CD4-positive, CD25-positive, alpha-beta regulatory T cell (primary cell): ENCODE results near the gene TMEFF2. TPM values are rescaled to one million over a fixed set of nuclear protein-coding genes. Genes with fewer than 3 reads are reported as not detected.

Experiments used
- ATAC-seq, 2 donors: fragments of 150-1000 bp; cut with Tn5 transposase; one replicate each; pipeline ENCODE4 v1.10.0; 2021; ENCODE audit warnings: low read depth in 2 of 2, moderate number of reproducible peaks in 2 of 2, moderate library complexity in 1 of 2
- DNase-seq, 3 donors: peaks; one replicate each; pipeline versions ENCODE4 v3.0.0 to v3.0.0-alpha.2; 2012 to 2022; ENCODE audit warnings: mixed read lengths in 1 of 3
- H3K27ac ChIP-seq: one replicate; pipeline ENCODE4 v1.7.0; 2013; ENCODE audit warnings: mild to moderate bottlenecking, low read length; ENCODE audit not compliant: insufficient read depth, poor library complexity, severe bottlenecking
- H3K27me3 ChIP-seq: one replicate; pipeline ENCODE4 v1.7.0; 2013; ENCODE audit warnings: low read length; ENCODE audit not compliant: control insufficient read depth, insufficient read depth
- H3K36me3 ChIP-seq: one replicate; pipeline ENCODE4 v1.7.0; 2013; ENCODE audit warnings: mild to moderate bottlenecking, low read length, moderate library complexity; ENCODE audit not compliant: control insufficient read depth, insufficient read depth
- H3K4me1 ChIP-seq: 2 replicates; pipeline ENCODE4 v1.7.0; 2013; ENCODE audit warnings: mild to moderate bottlenecking, low read length; ENCODE audit not compliant: insufficient read depth, control insufficient read depth, poor library complexity, severe bottlenecking
- H3K4me3 ChIP-seq: one replicate; pipeline ENCODE4 v1.7.0; 2013; ENCODE audit warnings: low read depth, mild to moderate bottlenecking, low read length, moderate library complexity
- H3K9me3 ChIP-seq, 2 experiments: 1 replicate in 1 of 2; 2 replicates in 1 of 2; pipeline ENCODE4 v1.7.0; 2013; ENCODE audit warnings: low read length in 2 of 2, mild to moderate bottlenecking in 1 of 2, moderate library complexity in 1 of 2; ENCODE audit not compliant: control insufficient read depth in 2 of 2
- H3K27ac Mint-ChIP-seq, 3 donors: one replicate each; pipeline ENCODE4 v1.8.0; 2020 to 2022; ENCODE audit warnings: mild to moderate bottlenecking in 3 of 3, mixed read lengths in 3 of 3, moderate library complexity in 2 of 3
- H3K27me3 Mint-ChIP-seq: one replicate; pipeline ENCODE4 v1.8.0; 2022; ENCODE audit warnings: mild to moderate bottlenecking, mixed read lengths
- H3K36me3 Mint-ChIP-seq: one replicate; pipeline ENCODE4 v1.8.0; 2020; ENCODE audit warnings: mixed read lengths
- H3K4me1 Mint-ChIP-seq, 4 donors: one replicate each; pipeline ENCODE4 v1.8.0; 2020 to 2022; ENCODE audit warnings: mixed read lengths in 4 of 4, mild to moderate bottlenecking in 1 of 4
- H3K4me3 Mint-ChIP-seq, 4 donors: one replicate each; pipeline ENCODE4 v1.8.0; 2020 to 2022; ENCODE audit warnings: mild to moderate bottlenecking in 4 of 4, mixed read lengths in 4 of 4, moderate library complexity in 3 of 4
- H3K9me3 Mint-ChIP-seq, 7 donors: one replicate each; pipeline ENCODE4 v1.8.0; 2020 to 2022; ENCODE audit warnings: mixed read lengths in 7 of 7, mild to moderate bottlenecking in 3 of 7, moderate library complexity in 2 of 7
- polyA plus RNA-seq, 4 donors: library from polyadenylated mRNA; unstranded; fragments of 300-500 nt; fragmentation: Illumina TruSeq; gene quantifications; one replicate each; pipeline ENCODE4 v1.2.3, GENCODE V29; 2021
- total RNA-seq: library from RNA; stranded (reverse); gene quantifications from one replicate; pipeline ENCODE4 v1.2.3, GENCODE V29; 2022

The TMEFF2 gene
- total and polyA plus RNA-seq, 5 donors from 2014 or later = not detected

GRCh38 chr2:191901031-191901430 is 293.7 kb downstream of the TMEFF2 start:
- Mint-ChIP-seq H3K36me3 (no peaks in the 10 kb centered on the region), H3K4me3 (no peak overlapping the region), H3K27ac (no peak overlapping the region), H3K27me3 (peaks cover 14% of the 10 kb centered on the region), H3K4me1 (no peaks in the 10 kb centered on the region), H3K9me3 (peaks cover 0 to 3% (median 0%) of the 10 kb centered on the region in 7 donors)
- Histone ChIP-seq H3K27ac (no peak overlapping the region), H3K4me3 (no peak overlapping the region), H3K36me3 (no peaks in the 10 kb centered on the region), H3K9me3 (no peaks in the 10 kb centered on the region), H3K27me3 (peaks cover 2% of the 10 kb centered on the region), H3K4me1 (no peaks in the 10 kb centered on the region)
- DNase-seq (no peak), ATAC-seq (no peak)

- peaks cover 0 to 5% (median 0%) of the 10 kb centered on the region in 7 donors for H3K9me3 Mint-ChIP-seq
- no peak overlapping the region for H3K27ac Mint-ChIP-seq
- H3K27ac ChIP-seq = no peak overlapping the region
- H3K36me3 Mint-ChIP-seq = no peaks in the 10 kb centered on the region
- no peak overlapping the region for H3K4me3 Mint-ChIP-seq
- no peaks in the 10 kb centered on the region for H3K4me1 ChIP-seq
- DNase-seq = no peak
- no peaks in the 10 kb centered on the region for H3K36me3 ChIP-seq
- ATAC-seq = no peak
- no peaks in the 10 kb centered on the region for H3K27me3 ChIP-seq
- H3K9me3 ChIP-seq = no peaks in the 10 kb centered on the region
- H3K4me1 Mint-ChIP-seq = no peaks in the 10 kb centered on the region
- peaks cover 17% of the 10 kb centered on the region for H3K27me3 Mint-ChIP-seq
- H3K4me3 ChIP-seq = no peak overlapping the region
Observed at GRCh38 chr2:191899410-191899809, 295.3 kb downstream of the TMEFF2 start.
